Thymus (tissue), 11 donors: ENCODE measurements around the gene PRRT1B. TPM values are rescaled to one million over a fixed set of nuclear protein-coding genes. Genes with fewer than 3 reads are reported as not detected.

ENCODE experiments used
- DNase-seq, 9 donors: peaks; one replicate each; pipeline ENCODE4 v3.0.0-alpha.2; 2013; ENCODE audit warnings: low spot score in 9 of 9, low read depth in 6 of 9, missing footprints in 1 of 9
- H3K27ac ChIP-seq, 2 donors: one replicate each; pipeline ENCODE4 v1.5.1; 2013; ENCODE audit warnings: control low read depth in 1 of 2, low read depth in 1 of 2, low read length in 1 of 2, mild to moderate bottlenecking in 1 of 2, moderate library complexity in 1 of 2
- H3K27me3 ChIP-seq, 2 donors: one replicate each; pipeline ENCODE4 v1.5.1; 2013; ENCODE audit warnings: low read length in 1 of 2; ENCODE audit not compliant: control insufficient read depth in 2 of 2, insufficient read depth in 1 of 2
- H3K36me3 ChIP-seq, 2 donors: one replicate each; pipeline ENCODE4 v1.5.1; 2013; ENCODE audit warnings: low read length in 1 of 2, mild to moderate bottlenecking in 1 of 2, moderate library complexity in 1 of 2; ENCODE audit not compliant: control insufficient read depth in 2 of 2, insufficient read depth in 2 of 2
- H3K4me1 ChIP-seq, 2 donors: one replicate each; pipeline ENCODE4 v1.5.1; 2013; ENCODE audit warnings: low read length in 2 of 2; ENCODE audit not compliant: control insufficient read depth in 2 of 2, insufficient read depth in 2 of 2
- H3K4me3 ChIP-seq, 2 donors: one replicate each; pipeline ENCODE4 v1.5.1; 2013; ENCODE audit warnings: low read length in 2 of 2, control low read depth in 1 of 2, mild to moderate bottlenecking in 1 of 2
- H3K9me3 ChIP-seq, 2 donors: one replicate each; pipeline ENCODE4 v1.5.1; 2013; ENCODE audit warnings: low read length in 1 of 2, mild to moderate bottlenecking in 1 of 2; ENCODE audit not compliant: control insufficient read depth in 2 of 2, insufficient read depth in 1 of 2
- WGBS: extraction: QIAGEN DNeasy Blood & Tissue Kit; methylation state at CpG from one replicate; pipeline ENCODE4 v1.1.7; 2013; 5-methylcytosine and 5-hydroxymethylcytosine counted together
- polyA plus RNA-seq: library from polyadenylated mRNA; stranded (reverse); fragments of 200-250 nt; gene quantifications from one replicate; pipeline ENCODE4 v1.2.3, GENCODE V29; 2013
- total RNA-seq: library from RNA; stranded (reverse); fragments of 120-200 nt; gene quantifications from one replicate; pipeline ENCODE4 v1.2.4, GENCODE V29; 2013
- donor health status: healthy.

The PRRT1B gene
- total and polyA plus RNA-seq, 2 donors: not detected

DNA sequence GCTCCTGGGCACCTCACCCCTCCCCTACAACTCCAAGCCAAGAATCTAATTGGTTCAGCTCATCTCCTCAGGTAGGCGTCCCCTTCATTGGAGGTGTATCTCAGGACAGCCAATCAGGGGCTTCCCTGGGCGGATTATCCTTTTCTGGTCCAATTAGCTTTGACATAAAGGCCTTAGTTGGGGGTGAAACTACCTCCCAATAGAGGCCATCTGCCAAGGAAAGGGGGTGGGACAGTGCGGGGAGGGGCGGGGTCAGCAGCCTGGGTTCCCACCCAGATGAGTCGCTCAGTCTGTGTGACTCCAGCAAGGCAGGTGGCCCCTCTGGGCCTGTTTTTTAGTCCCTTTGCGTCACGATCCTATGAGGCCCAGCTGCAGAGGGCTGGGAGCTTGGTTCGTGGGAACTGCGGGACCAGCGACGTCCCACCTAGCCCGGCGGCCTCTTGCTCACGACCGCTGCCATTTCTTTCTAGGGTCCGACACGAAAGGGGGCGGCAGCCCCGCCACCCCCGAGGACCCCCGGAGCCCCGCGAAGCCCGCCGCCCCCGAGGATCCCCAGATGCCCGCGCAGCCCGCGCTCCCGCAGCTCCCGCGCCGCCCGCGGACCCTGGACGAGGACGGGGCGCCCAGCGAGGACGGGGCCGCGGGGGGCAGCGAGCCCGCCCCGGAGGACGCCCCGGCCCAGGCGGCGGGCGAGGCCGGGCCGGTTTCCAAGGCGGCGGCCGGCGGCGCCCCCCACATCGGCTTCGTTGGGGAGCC lies 8.9 kb downstream of the PRRT1B start:
- H3K36me3 ChIP-seq: no peaks in the 10 kb centered on the region
- H3K4me3 ChIP-seq: no peak overlapping the region
- no peaks in the 10 kb centered on the region for H3K4me1 ChIP-seq
- no peak overlapping the region for H3K27ac ChIP-seq
- peaks cover 24 to 57% of the 10 kb centered on the region in 2 donors for H3K27me3 ChIP-seq
- peaks cover 0 to 7% of the 10 kb centered on the region in 2 donors for H3K9me3 ChIP-seq
- DNase-seq: no peak
- 35% methylated on average over 60 of the region's 60 CpGs for WGBS

DNA sequence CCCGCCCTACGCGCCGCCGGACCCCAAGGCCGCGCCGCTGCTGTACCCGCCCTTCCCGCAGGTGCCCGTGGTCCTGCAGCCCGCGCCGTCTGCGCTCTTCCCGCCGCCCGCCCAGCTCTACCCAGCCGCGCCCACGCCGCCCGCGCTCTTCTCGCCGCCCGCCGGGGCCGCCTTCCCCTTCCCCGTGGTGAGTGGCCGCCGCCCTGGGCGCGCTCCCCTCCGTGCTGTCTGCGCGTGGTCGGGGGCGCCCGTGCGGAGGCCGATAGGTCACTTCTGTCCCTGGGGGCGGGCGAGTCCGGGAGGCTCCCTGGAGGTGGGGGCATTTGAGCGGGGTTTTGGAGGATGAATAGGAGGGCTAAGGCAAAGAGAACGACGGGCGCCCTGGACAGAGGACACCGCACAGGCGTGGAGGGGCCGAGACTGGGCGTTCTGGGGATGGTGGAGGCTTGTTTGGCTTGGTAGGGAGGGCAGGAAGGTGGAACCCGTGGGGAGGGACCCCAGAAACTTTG lies 9.6 kb downstream of the PRRT1B start:
- H3K9me3 ChIP-seq: peaks cover 0 to 7% of the 10 kb centered on the region in 2 donors
- 27% methylated on average over 54 of the region's 54 CpGs for WGBS
- no peak overlapping the region for H3K4me3 ChIP-seq
- no peaks in the 10 kb centered on the region for H3K4me1 ChIP-seq
- H3K27me3 ChIP-seq: peaks cover 24 to 53% of the 10 kb centered on the region in 2 donors
- no peak for DNase-seq
- no peak overlapping the region for H3K27ac ChIP-seq
- no peaks in the 10 kb centered on the region for H3K36me3 ChIP-seq

DNA sequence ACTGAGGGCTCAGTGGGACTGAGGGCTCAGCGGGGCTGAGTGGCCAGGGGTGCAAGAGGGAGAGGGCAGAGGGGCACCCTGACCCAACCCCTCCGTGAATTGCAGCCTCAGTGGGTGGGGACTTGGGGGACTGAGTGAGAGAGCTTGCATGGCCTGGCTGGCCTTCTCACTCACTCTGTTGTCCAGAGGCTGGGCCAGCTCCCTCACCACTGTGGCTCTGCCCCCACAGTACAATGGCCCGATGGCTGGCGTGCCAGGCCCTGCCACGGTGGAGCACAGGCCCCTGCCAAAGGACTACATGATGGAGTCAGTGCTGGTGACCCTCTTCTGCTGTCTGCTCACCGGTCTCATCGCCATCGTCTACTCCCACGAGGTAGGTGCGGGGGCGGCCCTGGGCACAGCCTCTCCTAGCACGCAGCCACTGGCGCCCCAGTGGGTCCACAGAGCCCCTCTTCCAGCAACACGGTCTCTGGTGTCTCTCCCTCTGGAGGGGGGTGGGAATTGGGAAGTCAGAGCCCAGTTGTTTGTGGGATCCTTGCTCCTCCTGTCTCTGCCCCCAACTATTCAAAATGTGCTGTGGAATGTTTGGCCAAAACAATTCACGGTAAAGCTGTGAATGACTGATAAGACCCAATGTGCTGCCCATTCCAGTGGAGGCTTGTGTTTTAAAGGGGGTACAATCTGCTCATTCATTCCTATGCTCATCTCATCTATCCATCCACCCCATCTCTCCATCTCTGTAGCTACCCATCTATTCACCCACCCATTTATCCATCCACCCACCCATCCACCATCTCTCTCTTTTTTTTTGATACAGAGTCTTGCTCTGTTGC lies 10.7 kb downstream of the PRRT1B start:
- peaks cover 0 to 7% of the 10 kb centered on the region in 2 donors for H3K9me3 ChIP-seq
- H3K27ac ChIP-seq: no peak overlapping the region
- DNase-seq: no peak
- 95% methylated on average over 15 of the region's 15 CpGs for WGBS
- H3K4me3 ChIP-seq: no peak overlapping the region
- H3K36me3 ChIP-seq: no peaks in the 10 kb centered on the region
- H3K4me1 ChIP-seq: no peaks in the 10 kb centered on the region
- H3K27me3 ChIP-seq: peaks cover 24 to 48% of the 10 kb centered on the region in 2 donors

DNA sequence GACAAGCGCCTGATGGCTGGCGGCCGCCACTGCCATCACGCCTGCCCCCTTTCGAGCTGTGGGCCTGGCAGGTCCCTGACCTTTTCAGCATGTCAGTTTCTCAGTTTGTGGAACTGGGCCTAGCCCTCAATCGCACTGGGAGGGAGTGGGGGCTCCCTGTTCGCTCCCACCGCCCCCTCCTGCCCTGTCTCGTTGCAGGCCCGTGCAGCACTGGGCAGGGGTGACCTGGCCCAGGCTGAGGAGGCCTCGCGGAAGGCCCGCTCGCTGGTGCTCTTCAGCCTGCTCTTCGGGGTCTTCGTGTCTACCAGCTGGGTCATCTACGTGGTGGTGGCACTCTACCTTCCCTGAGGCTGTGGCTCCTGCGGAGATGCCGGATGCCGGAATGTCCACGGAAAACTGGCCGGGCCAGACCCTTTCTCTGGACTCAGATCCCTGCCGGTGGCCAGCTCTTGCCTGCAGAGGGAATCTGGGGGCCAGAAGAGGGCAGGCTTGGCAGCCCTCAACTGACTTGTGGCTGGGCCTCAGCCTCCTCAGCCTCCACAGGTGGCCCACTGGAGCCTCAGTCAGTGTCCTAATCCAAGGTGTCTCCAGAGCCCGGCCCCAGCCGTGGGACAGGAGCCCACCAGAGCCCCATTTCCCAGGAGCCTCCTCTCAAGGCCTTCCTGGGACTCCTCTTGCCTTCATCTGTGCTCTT lies 12.7 kb downstream of the PRRT1B start:
- WGBS: 96% methylated on average over 25 of the region's 25 CpGs
- Histone ChIP-seq H3K9me3 (peaks cover 0 to 13% of the 10 kb centered on the region in 2 donors), H3K27ac (no peak overlapping the region), H3K27me3 (peaks cover 24 to 36% of the 10 kb centered on the region in 2 donors), H3K4me3 (no peak overlapping the region), H3K4me1 (no peaks in the 10 kb centered on the region), H3K36me3 (no peaks in the 10 kb centered on the region)
- DNase-seq: no peak

DNA sequence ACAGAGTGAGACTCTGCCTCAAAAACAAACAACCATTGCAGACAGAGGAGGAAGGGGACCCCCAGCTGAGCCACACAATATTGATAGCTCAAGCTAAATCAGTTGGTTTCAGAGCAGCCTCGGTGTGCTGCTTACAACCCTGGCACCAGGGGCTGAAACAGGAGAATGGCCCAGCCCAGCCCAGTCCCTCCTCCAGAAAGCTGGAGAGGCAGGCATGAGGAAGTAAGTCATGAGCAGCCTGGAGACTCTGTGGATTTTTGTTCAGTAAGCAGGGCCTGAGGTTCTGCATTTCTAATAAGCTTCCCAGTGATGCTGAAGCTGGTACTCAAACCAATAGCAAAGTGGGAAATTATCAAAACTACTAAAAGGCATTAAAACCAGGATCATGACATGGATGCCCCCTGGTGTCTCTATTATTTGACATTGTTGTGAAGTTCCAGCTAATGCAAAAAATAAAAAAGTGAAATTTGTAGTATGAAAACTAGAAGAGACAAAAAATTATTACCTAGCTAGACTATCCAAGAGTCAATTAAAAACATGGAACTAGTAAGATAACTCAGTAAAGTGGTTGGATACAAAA lies 14.2 kb downstream of the PRRT1B start:
- no peak overlapping the region for H3K27ac ChIP-seq
- no peaks in the 10 kb centered on the region for H3K36me3 ChIP-seq
- H3K4me1 ChIP-seq: no peaks in the 10 kb centered on the region
- 93% methylated on average over 1 of the region's 1 CpG for WGBS
- peaks cover 0 to 8% of the 10 kb centered on the region in 2 donors for H3K9me3 ChIP-seq
- peaks cover 13 to 22% of the 10 kb centered on the region in 2 donors for H3K27me3 ChIP-seq
- no peak overlapping the region for H3K4me3 ChIP-seq
- DNase-seq: no peak

DNA sequence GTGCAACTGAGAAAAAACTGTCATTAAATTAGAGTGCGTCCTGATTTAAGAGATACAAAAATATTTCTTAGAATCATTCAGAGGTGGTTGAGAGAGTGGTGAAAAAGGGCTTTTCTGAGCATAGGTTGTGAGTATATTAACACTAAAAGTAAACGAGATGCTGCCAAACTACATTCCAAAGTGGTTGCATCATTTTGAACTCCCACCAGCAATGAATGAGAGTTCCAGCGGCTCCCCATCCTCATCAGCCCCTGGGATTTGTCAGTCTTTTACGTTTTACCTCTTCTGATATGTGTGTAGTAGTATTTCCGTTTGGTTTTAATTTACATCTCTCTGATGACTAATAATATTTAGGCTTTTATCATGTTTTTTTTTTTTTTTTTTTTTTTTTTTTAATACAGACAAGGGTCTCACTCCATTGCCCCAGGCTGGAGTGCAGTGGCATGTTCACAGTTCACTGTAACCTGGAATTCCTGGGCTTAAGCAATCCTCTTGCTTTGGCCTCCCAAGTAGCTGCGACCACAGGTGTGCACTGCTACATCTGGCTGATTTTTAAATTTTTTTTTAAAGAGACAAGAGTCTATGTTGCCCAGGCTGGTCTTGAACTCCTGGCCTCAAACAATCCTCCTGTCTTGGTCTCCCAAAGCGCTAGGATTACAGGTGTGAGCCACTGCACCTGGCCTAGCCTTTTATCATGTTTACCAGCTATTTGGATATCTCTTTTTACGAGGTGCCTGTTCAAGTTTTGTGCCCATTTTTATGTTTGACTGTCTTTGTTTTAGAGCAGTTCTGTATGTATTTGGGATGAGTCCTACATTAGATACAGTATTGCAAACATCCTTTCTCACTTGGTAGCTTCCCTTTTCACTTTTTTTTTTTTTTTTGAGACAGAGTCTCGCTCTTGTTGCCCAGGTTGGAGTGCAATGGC lies 17.0 kb downstream of the PRRT1B start:
- no peaks in the 10 kb centered on the region for H3K4me1 ChIP-seq
- H3K4me3 ChIP-seq: no peak overlapping the region
- DNase-seq: no peak
- peaks cover 0 to 9% of the 10 kb centered on the region in 2 donors for H3K9me3 ChIP-seq
- WGBS: 80% methylated on average over 9 of the region's 9 CpGs
- H3K27ac ChIP-seq: no peak overlapping the region
- H3K36me3 ChIP-seq: no peaks in the 10 kb centered on the region
- H3K27me3 ChIP-seq: peaks cover 0 to 2% of the 10 kb centered on the region in 2 donors

DNA sequence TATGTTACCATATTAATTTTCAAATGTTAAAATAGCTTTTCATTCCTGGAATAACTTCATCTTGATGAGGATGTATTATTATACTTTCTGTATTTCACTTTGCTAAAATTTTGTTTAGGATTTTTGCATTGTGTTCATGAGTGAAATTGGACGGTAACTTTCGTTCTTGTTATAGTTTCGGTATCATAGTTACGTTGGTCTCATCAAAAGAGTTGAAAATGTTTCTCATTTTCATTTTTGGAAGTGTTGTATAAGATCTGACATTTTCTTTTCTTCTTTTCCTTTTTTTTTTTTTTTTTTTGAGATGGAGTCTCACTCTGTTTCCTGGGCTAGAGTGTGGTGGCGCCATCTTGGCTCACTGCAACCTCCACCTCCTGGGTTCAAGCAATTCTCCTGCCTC lies 20.0 kb downstream of the PRRT1B start:
- no peaks in the 10 kb centered on the region for H3K4me1 ChIP-seq
- H3K27me3 ChIP-seq: no peaks in the 10 kb centered on the region
- 94% methylated on average over 5 of the region's 5 CpGs for WGBS
- peaks cover 0 to 9% of the 10 kb centered on the region in 2 donors for H3K9me3 ChIP-seq
- no peak for DNase-seq
- H3K36me3 ChIP-seq: peaks cover 0 to 4% of the 10 kb centered on the region in 2 donors
- no peak overlapping the region for H3K4me3 ChIP-seq
- no peak overlapping the region for H3K27ac ChIP-seq

DNA sequence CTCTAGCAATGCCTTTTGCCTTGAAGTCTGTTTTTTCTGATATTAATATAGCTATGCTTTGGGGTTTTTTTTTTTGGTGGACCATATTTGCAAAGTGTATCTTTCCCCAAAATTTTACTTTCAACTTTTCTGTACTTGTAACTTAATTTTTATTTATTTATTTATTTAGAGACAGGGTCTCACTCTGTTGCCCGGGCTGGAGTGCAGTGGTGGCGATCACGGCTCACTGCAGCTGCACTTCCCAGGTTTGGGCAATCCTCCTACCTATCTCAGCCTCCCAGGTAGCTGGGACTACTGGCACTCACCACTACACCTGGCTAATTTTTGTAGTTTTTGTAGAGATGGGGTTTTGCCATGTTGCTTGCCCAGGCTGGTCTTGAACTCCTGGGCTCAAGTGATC lies 20.8 kb downstream of the PRRT1B start:
- WGBS: 96% methylated on average over 3 of the region's 3 CpGs
- Histone ChIP-seq H3K4me3 (no peak overlapping the region), H3K9me3 (peaks cover 0 to 9% of the 10 kb centered on the region in 2 donors), H3K27me3 (no peaks in the 10 kb centered on the region), H3K4me1 (no peaks in the 10 kb centered on the region), H3K27ac (no peak overlapping the region), H3K36me3 (peaks cover 0 to 5% of the 10 kb centered on the region in 2 donors)
- DNase-seq: no peak
